ELF-1 (cell line): ENCODE measurements around the gene FAM76B.

Experiments
- DNase-seq: peaks from one replicate; pipeline ENCODE4 v3.0.0-alpha.2; 2016; ENCODE audit warnings: low read depth, low spot score

FAM76B gene

DNA sequence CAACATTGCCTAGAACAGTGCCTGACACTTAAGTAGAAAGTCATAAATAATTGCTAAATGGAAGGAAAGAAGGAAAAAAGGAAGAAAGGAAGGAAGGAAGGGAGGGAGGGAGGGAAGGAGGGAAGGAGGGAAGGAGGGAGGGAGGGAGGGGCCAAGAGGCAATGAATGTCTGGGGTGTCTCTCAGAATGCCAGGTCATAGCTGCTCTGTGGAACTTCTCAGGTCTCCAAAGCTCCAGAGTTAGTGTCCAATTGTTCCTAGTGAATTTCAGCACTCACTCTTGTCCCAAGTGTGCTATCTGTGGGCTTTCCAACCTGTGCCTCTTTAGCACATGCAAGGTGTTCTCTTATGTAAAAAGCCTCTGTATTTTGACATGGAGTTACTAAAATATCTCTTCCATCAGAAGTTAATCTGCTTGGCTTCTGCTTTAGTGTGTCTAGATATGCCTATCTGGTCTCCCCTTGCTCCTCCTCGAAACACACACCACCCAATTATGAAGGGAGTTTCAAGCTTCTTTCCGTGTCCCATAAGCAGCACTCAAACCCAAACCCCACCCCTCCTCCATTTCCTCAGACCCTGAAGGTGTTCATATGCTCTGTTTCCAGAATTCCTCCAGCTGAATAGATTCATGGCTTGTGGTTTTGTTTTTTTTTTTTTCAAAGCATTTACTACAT lies 56.5 kb downstream of the FAM76B start:
- DNase-seq, result no peak

DNA sequence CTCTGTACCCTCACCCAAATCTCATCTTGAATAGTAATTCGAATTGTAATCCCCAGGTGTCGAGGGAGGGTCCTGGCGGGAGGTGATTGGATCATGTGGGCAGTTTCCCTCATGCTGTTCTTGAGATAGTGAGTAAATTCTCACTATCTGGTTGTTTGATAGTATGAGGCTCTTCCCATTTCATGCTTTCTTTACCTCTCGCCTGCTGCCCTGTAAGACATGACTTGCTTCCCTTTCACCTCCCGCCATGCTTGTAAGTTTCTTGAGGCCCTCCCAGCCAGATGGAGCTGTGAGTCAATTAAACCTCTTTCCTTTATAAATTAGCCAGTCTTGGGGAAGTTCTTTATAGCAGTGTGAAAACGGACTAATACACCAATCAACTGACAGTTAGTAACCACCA lies 60.1 kb downstream of the FAM76B start:
- DNase-seq, result no peak

DNA sequence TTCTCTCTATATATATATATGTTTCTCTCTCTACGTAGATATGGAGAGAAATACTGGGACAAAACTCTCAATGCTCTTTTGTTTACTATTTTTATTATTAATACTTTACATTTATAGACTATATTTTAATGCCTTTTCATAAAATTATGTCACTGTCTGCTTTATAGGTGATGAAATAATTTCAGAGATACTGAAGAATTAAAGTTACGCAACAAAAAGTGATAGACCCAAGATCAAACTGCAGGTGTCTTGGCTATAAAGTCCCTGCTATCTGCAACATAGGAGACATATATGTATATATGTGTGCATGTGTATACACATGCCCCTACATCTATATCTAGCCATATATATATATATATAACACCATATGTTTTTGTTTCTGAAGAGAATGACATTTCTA lies 60.8 kb downstream of the FAM76B start:
- no peak for DNase-seq

DNA sequence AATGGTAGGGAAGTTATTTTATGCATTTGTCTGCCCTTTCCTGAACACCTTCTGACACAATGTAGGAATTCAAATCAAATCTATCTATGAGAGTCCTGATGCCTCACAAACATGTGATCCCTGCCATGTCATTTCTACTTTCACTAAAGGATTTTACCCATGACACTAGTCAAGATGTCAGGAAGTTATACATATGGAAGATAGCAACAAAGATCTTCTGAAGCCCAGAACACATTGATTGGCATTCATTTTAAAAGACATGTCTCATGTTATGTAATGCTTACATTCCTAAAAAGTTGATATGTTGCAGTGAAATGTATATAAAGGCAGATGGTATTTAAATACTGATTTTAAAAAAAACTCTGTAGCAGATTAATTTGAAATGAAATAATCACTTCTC lies 61.5 kb downstream of the FAM76B start:
- DNase-seq, result no peak

DNA sequence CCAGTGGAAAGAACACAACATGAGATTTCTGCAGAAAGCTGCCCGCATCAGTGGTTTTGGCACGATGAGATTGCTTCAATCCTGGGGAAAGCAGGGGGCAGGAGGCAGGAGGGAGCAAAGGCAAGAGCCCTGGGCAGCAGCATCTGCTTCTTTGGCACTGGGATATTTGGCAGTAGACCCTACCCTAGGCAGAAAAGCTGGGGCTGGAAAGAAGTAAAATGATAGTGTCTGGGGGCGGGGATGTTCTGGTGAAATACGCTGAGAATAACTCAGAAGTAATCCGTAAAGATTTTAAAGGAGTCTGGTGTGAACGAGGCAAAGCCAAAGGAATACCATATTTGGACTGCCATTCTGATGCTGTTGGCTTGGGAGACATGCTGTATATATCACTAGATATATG lies 62.0 kb downstream of the FAM76B start:
- DNase-seq, result no peak

DNA sequence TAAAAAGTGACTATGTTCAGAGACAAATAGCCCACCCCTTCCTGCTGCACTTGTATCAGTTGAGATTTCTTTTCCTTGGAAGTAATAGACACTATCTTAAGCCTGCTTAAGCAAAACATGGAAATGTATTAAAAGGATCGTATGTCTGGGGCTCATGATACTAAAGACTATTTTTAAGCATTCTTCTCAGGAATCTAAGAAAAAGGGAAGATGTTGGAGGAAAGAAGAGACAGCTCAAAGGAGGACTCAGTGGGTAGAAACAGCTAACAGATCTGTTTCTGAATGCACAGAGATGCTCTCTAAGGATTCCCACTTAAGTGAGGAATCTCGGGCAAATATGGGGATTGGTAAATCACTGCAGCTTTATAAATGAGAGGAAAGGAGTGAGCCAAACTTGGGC lies 62.5 kb downstream of the FAM76B start:
- DNase-seq, result no peak

DNA sequence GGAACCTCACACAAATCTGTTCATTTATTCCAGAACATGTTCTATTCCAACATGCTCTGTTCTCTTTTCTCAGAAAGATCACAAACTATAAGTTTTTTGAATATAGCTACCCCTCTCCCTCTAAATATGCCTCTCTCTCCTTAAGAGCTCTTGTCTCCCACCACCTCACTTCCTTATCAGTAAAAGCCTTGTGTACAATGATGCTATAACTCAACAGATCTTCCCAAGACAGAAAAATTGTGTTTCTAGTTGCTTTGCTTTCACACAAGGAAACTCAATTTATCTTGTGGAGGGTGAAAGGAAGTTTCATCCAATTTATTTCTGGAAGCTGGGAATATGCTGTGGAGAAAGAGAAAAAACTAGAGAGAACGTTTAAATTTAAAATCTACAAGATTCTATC lies 64.4 kb downstream of the FAM76B start:
- DNase-seq, result no peak

DNA sequence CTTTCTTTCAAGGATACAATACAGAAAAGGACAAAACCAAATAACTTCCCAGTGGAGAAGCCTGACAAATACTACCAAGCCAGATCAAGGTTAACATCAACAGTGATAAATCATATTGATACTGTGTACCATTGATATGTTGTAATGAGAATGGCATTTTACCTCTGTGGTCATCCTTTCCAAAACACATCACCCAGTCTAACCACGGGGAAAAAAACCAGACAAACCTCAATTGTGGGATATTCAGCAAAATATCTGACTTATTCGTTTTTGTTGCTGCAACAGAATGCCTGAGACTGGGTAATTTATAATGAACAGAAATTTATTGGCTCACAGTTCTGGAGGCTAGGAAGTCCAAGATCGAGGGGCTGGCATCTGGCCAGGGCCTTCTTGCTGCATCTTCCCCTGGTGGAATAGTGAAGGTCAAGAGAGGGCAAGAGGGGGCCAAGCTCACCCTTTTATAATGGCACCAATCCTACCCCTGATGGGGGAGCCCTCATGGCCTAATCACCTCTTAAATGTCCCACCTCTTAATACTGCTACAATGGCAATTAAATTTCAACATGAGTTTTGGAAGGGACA lies 66.1 kb downstream of the FAM76B start:
- no peak for DNase-seq

DNA sequence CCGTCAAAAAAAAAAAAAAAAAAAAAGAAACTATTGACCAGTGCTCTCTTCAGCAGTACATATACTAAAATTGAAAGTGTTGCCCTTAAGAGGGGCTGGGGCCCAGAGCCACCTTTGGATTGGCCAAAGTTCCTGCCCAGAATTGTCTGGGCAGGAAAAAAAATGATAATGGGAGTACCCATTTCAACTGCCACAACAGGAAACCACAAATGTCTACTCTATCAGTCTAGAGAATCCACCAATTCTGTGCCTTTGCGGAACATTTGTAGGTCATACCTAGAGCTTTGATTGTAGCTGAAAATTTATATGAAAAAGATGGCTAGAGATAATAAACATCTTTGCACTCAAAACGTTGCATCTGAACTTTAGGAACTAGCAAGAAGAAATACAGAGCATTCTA lies 69.4 kb downstream of the FAM76B start:
- DNase-seq, result no peak
